Measurements from ENCODE around the gene NCKIPSD.

GRCh38 chr3:48685293-48685602 is 467 bp downstream of the NCKIPSD start:
- TF ChIP-seq POLR2A (IDR thresholded peaks at IDR 0.05) (no peak), CTCF (IDR thresholded peaks at IDR 0.05) (peak in 1 of 3 experiments; percentile 4)
